Ramos (cell line): ENCODE results near the gene AMIGO2.
"Not testable (repeated sequence)": the region's sequence is repeated elsewhere in the genome, so short reads cannot be mapped to it uniquely, and the experiment has no call there.

Source experiments
- in situ Hi-C: fragments of 300-500 bp; cut with MboI; formaldehyde crosslinking; loops from one replicate; pipeline ENCODE4 v1.14.3; 2022; ENCODE audit warnings: low sequenced_read_pairs; ENCODE audit not compliant: unreplicated experiment

AMIGO2 gene, protein sequence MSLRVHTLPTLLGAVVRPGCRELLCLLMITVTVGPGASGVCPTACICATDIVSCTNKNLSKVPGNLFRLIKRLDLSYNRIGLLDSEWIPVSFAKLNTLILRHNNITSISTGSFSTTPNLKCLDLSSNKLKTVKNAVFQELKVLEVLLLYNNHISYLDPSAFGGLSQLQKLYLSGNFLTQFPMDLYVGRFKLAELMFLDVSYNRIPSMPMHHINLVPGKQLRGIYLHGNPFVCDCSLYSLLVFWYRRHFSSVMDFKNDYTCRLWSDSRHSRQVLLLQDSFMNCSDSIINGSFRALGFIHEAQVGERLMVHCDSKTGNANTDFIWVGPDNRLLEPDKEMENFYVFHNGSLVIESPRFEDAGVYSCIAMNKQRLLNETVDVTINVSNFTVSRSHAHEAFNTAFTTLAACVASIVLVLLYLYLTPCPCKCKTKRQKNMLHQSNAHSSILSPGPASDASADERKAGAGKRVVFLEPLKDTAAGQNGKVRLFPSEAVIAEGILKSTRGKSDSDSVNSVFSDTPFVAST

GRCh38 chr12:47079468-47079980 is at the start of gene AMIGO2, which contains the start of gene PCED1B:
Gene AMIGO2 (minus strand): TSS chr12:47079959. CDS start chr12:47079002, 957 bp downstream.
Gene PCED1B (plus strand): TSS chr12:47079621. CDS start chr12:47235064, 155,443 bp downstream.
- in situ Hi-C loops: no loop called here

- in situ Hi-C loops: no loop called here
Observed at GRCh38 chr12:47126246-47126645, 46.5 kb upstream of the AMIGO2 start.

DNA sequence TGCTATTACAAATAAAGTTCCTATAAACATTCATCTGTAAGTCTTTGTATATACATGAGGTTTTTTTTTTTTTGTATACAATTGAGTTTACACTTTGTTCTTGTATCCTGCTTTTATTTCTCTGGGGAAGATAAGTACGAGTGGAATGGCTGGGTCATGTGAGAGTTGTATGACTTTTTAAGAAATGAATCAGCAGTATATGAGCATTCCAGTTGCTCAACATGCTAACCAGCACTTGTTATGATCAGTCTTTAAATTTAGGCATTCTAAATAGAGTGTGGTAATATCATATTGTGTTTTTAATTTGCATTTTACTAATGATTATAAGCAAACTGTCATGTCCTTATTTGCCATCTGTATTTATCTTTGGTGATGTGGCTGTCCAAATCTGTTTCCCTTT is 44.7 kb upstream of the AMIGO2 start:
- in situ Hi-C loops: no loop called here

DNA sequence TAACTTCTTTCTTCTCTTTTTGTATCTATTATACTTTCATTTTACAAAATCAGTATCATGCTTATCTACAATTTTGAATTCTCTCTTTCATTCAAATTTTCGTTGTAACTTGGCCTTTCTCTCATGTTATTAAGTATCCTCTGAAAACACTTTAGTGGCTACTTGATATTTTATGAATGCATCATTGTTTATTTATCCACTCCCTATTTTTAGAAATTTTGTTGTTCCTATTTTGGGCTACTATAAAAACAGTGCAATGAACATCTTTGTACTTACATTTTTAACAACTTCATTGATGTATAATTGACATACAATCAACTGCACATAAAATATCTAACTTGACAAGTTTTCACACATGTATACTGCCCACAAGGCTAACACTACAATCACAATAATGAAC is 44.0 kb upstream of the AMIGO2 start:
- in situ Hi-C loops: no loop called here

- in situ Hi-C loops: no loop called here
Observed at GRCh38 chr12:47122602-47123001, 42.8 kb upstream of the AMIGO2 start.

DNA sequence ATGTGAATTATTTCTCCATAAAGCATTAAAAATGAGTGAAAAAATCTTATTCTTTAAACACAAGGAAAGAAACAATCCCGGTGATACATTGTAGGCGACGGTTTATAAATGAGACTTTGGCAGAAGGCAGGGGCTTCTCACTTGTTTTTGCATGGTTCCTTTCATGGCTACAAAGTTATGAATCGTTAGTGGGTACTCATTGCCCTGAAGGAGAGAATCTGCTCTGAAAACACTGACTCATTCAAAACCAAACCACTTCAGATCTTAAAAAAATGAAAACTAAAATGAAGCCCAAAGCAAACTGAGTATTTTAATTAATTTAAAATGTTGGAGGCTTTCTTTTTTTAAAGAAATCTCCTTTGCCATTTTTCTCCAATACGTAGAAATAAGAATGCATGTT is 41.4 kb upstream of the AMIGO2 start:
- in situ Hi-C loops: no loop called here

DNA sequence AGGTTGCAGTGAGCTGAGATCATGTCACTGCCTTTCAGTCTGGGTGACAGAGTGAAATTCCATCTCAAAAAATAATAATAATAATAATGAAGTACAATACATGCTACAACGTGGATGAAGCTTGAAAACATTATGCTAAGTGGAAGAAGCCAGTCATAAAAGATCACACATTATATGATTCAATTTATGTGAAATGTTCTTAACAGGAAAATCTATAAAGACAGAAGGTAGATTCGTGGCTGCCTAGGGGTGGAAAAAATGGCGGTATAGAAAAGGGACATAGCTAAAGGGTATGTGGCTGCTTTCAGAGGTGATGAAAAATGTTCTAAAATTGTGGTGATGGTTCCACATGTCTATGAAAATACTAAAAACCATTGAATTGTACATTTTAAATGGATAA is 41.0 kb upstream of the AMIGO2 start:
- in situ Hi-C loops: no loop called here

GRCh38 chr12:47117305-47117704 is 37.5 kb upstream of the AMIGO2 start:
- in situ Hi-C loops: not testable (repeated sequence)

GRCh38 chr12:47114481-47114892 is 34.7 kb upstream of the AMIGO2 start:
- in situ Hi-C loops: no loop called here

- in situ Hi-C loops: no loop called here
Observed at GRCh38 chr12:47112679-47113078, 32.9 kb upstream of the AMIGO2 start.

GRCh38 chr12:47111854-47112253 is 32.1 kb upstream of the AMIGO2 start:
- in situ Hi-C loops: no loop called here

- in situ Hi-C loops: no loop called here
Observed at GRCh38 chr12:47111392-47111778, 31.6 kb upstream of the AMIGO2 start.

DNA sequence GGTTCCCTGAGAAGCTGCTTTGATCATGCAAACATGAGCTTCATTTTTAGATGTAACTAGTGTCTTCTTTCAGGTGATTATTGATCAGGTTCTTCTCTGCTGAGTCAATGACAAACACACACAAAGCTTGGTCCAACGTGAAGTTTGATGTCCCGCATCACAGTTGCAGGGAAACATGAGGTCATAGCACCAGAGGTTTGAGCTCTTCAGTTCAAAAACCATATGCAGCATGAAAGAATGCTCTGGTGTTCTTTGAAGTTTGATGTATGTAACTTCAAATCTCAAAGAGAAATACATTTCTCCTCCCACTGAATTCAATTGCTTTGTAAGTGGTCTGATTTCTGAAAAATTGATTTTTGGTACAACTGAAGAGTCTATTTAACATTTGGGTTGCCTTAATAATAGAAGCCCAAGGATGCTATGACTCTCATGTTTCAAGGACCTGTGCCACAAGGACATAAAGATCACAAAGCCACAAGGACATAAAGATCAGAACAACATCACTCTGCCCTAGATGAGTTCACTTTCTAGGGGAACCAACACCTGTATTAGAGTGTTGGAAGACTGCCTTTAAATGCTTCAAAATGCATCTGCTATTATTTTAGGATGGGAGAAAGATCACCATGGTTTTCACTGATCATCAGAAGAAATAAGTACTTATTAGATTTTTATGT is 31.1 kb upstream of the AMIGO2 start:
- in situ Hi-C loops: no loop called here

GRCh38 chr12:47110011-47110541 is 30.3 kb upstream of the AMIGO2 start:
- in situ Hi-C loops: no loop called here

GRCh38 chr12:47107926-47108325 is 28.2 kb upstream of the AMIGO2 start:
- in situ Hi-C loops: no loop called here

DNA sequence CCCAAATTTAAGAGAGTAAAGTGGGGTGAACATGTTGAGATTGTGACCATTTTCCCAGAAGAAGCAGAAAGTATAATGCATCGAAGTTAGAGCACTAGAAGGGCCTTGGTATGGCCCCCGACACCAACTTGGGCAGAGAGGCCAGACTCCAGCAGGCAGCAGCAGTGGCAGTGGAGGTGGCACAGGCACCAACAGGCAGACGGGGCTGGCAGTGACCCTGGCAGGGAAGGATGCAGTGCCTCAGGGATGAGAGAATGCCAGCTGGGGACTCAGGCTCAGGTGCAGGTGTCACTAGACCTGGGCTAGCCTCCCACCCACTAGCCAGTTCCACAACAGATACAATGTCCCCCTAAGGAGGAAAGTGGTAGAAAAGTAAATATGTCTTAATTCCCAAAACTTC is 27.7 kb upstream of the AMIGO2 start:
- in situ Hi-C loops: no loop called here

DNA sequence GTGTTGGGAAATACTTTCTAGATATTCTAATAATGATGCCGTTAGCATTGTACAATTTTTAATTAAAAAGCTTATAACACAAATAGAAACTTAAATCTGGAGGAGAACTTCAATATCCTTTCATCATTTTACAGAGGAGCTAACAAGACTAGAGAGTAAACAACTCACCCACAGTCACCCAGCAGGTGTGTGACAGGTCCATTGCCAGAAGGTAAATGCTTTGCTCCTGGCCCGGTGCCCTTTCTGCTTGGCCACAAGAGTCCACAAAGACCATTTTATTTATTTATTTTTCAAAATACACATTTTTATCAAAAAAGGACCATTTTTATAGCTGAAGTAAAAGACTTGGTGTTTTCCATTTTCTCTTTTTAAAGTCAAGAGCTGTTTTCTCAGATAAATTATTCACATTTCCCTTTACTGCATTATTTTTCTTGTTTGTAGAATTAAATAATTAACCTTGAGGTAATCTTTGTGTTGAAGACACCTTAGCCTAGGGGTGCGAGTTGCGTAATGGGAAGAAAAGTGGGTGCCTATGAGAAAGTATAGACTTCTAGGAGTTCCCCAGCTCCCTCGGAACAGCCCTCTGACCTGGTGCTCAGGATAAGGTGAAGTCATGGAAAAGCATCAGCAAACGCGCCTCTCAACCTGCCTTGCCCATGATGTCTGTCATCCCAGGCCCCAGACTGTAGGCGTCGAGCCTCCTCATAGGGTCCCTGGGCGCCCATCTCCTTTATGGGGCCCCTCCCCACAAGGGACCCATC is 26.3 kb upstream of the AMIGO2 start:
- in situ Hi-C loops: no loop called here

- in situ Hi-C loops: no loop called here
Observed at GRCh38 chr12:47102845-47103651, 23.3 kb upstream of the AMIGO2 start.

DNA sequence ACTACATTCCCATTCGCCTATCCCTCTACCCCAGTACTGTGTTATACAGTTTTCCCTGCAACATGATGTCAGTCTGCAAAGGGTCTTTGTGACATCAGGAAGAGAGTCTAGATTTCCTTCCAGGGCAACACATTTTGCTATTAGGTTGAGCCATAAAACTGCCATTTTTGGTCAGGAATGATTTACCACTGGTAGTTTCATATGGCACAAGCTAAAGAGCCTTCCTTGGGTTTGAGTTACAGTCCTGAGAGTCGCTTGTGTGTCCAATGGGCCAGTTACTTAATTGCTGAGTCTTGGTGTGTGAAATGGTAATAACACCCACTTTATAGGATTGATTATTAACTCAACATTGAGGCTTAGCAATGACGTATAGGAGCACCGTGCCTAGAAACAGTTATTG is 22.6 kb upstream of the AMIGO2 start:
- in situ Hi-C loops: no loop called here
